Loucy (cell line): ENCODE data around the gene ZFYVE28.

Experiments used
- H2AFZ ChIP-seq: fragments of 200-600 bp; sonication (generic); 2 replicates; pipeline ENCODE4 v1.6.0; 2016; ENCODE audit warnings: antibody characterized with exemption, mild to moderate bottlenecking, low read length, moderate library complexity
- H3F3A ChIP-seq: fragments of 200-600 bp; 2 replicates; pipeline ENCODE4 v1.6.0; 2016; ENCODE audit warnings: antibody characterized with exemption, low read depth, mild to moderate bottlenecking
- H3K27me3 ChIP-seq: fragments of 200-600 bp; sonication (generic); 2 replicates; pipeline ENCODE4 v1.6.1; 2014; ENCODE audit warnings: low read length, mild to moderate bottlenecking; ENCODE audit not compliant: insufficient read depth, poor library complexity, severe bottlenecking
- H3K36me3 ChIP-seq: fragments of 200-600 bp; sonication (generic); 2 replicates; pipeline ENCODE4 v1.6.1; 2016; ENCODE audit warnings: low read length; ENCODE audit not compliant: insufficient read depth
- H3K4me1 ChIP-seq: fragments of 200-600 bp; sonication (generic); 2 replicates; pipeline ENCODE4 v1.5.1; 2014; ENCODE audit warnings: low read length, mild to moderate bottlenecking; ENCODE audit not compliant: insufficient read depth, poor library complexity, severe bottlenecking
- H3K4me2 ChIP-seq: fragments of 200-600 bp; sonication (generic); 2 replicates; pipeline ENCODE4 v1.6.0; 2014; ENCODE audit warnings: antibody characterized with exemption, low read length, low read depth, mild to moderate bottlenecking; ENCODE audit not compliant: poor library complexity, severe bottlenecking
- H3K4me3 ChIP-seq: fragments of 200-600 bp; sonication (generic); 2 replicates; pipeline ENCODE4 v1.5.1; 2014; ENCODE audit warnings: low read length, mild to moderate bottlenecking, mixed read lengths; ENCODE audit not compliant: poor library complexity, severe bottlenecking
- H3K79me2 ChIP-seq: fragments of 200-600 bp; sonication (generic); 2 replicates; pipeline ENCODE4 v1.6.1; 2014; ENCODE audit warnings: low read length; ENCODE audit not compliant: insufficient read depth
- H3K9ac ChIP-seq: fragments of 200-600 bp; sonication (generic); 2 replicates; pipeline ENCODE4 v1.6.0; 2014; ENCODE audit warnings: mild to moderate bottlenecking, low read depth, low read length, moderate library complexity; ENCODE audit not compliant: poor library complexity, severe bottlenecking
- H3K9me2 ChIP-seq: fragments of 200-600 bp; sonication (generic); replicated peaks from 2 replicates; pipeline ENCODE4 v1.6.1; 2016; ENCODE audit warnings: low read depth, low read length, mixed read lengths
- H3K9me3 ChIP-seq: fragments of 200-600 bp; sonication (generic); 2 replicates; pipeline ENCODE4 v1.6.1; 2014; ENCODE audit warnings: mild to moderate bottlenecking, antibody characterized with exemption, low read length, low read depth; ENCODE audit not compliant: insufficient read depth
- H4K20me1 ChIP-seq: fragments of 200-600 bp; sonication (generic); 2 replicates; pipeline ENCODE4 v1.6.0; 2014; ENCODE audit warnings: antibody characterized with exemption, low read length, mild to moderate bottlenecking; ENCODE audit not compliant: insufficient read depth, poor library complexity, severe bottlenecking
- EZH2phosphoT487 ChIP-seq: fragments of 200-600 bp; IDR thresholded peaks from 2 replicates; pipeline ENCODE4 v1.6.1; 2018; ENCODE audit warnings: antibody characterized with exemption, mild to moderate bottlenecking, moderate library complexity, borderline replicate concordance
- TF ChIP-seq, protein P1 (sequence below): fragments of 200-600 bp; sonication (generic); conservative IDR thresholded peaks from 2 replicates; pipeline ENCODE4 v1.5.1; 2014; ENCODE audit warnings: mild to moderate bottlenecking, antibody characterized with exemption, low read length

Gene ZFYVE28

GRCh38 chr4:2362266-2363055, 56.0 kb downstream of the ZFYVE28 start:
- no peaks in the 10 kb centered on the region for H3F3A ChIP-seq
- no peak overlapping the region for H2AFZ ChIP-seq
- TF ChIP-seq, protein P1, sequence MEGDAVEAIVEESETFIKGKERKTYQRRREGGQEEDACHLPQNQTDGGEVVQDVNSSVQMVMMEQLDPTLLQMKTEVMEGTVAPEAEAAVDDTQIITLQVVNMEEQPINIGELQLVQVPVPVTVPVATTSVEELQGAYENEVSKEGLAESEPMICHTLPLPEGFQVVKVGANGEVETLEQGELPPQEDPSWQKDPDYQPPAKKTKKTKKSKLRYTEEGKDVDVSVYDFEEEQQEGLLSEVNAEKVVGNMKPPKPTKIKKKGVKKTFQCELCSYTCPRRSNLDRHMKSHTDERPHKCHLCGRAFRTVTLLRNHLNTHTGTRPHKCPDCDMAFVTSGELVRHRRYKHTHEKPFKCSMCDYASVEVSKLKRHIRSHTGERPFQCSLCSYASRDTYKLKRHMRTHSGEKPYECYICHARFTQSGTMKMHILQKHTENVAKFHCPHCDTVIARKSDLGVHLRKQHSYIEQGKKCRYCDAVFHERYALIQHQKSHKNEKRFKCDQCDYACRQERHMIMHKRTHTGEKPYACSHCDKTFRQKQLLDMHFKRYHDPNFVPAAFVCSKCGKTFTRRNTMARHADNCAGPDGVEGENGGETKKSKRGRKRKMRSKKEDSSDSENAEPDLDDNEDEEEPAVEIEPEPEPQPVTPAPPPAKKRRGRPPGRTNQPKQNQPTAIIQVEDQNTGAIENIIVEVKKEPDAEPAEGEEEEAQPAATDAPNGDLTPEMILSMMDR: no peak
- no peak for TF ChIP-seq EZH2phosphoT487
- no peaks in the 10 kb centered on the region for H4K20me1 ChIP-seq
- H3K4me3 ChIP-seq: no peak overlapping the region
- no peaks in the 10 kb centered on the region for H3K4me1 ChIP-seq
- no peak overlapping the region for H3K9ac ChIP-seq
- no peaks in the 10 kb centered on the region for H3K9me3 ChIP-seq
- H3K4me2 ChIP-seq: no peak overlapping the region
- H3K79me2 ChIP-seq: no peaks in the 10 kb centered on the region
- no peaks in the 10 kb centered on the region for H3K36me3 ChIP-seq
- no peaks in the 10 kb centered on the region for H3K27me3 ChIP-seq
- H3K9me2 ChIP-seq: no peaks in the 10 kb centered on the region

DNA sequence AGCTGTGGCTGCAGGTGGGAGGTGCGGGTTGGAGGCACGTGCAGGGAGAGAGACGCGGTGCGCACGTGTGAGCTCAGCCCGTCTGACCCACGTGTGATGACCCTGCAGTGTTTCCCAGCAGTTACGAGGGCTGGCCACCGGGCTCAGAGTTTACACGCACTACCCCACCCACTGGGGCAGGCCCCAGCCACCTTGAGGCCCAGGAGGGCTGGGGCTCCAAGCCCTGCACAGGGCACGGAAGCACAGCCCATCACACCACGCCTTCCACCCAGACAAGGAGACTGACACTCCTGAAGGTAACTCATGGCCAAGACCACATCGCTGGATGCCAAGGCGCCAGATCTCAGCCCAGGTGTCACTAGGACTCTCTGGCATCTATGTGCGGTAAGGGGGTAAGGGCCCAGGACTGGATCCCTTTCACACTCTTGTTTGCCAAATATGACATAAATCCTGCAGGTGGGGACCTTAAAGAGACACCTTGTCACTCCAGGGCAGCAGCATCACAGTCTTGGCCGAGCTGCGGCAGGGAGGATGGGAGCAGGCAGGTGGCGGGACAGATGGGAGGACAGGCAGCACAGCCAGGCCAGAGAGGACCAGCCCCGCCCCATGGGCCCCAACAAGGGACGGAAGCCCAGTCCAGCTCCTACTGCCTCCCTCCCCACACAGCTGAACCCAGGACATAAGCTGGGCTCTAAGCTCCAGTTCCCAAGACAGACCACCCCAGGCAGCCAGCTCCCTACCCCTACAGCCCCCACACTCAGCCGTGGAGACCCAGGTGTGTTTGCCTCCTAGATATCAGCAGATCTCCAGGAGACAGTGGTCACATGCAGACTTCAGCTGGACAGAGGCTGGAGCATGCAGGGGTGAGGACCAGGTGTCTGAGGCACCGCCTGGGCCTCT, 56.8 kb downstream of the ZFYVE28 start:
- Histone ChIP-seq H3K27me3 (no peaks in the 10 kb centered on the region), H3K79me2 (no peaks in the 10 kb centered on the region)

GRCh38 chr4:2360396-2360730, 58.1 kb downstream of the ZFYVE28 start:
- Histone ChIP-seq H2AFZ (no peak overlapping the region), H3K36me3 (no peaks in the 10 kb centered on the region), H3K4me3 (no peak overlapping the region), H3K4me1 (no peaks in the 10 kb centered on the region), H3K27me3 (no peaks in the 10 kb centered on the region), H3F3A (no peaks in the 10 kb centered on the region), H3K79me2 (no peaks in the 10 kb centered on the region), H3K9me3 (no peaks in the 10 kb centered on the region), H3K9ac (no peak overlapping the region), H4K20me1 (no peaks in the 10 kb centered on the region), H3K9me2 (no peaks in the 10 kb centered on the region), H3K4me2 (no peak overlapping the region)
- TF ChIP-seq, protein P1: no peak
- TF ChIP-seq EZH2phosphoT487: no peak

More for the DNA sequence above, 56.8 kb downstream of the ZFYVE28 start:
- TF ChIP-seq, protein P1: no peak
- no peak for TF ChIP-seq EZH2phosphoT487
- Histone ChIP-seq H3F3A (no peaks in the 10 kb centered on the region), H3K4me3 (no peak overlapping the region), H3K36me3 (no peaks in the 10 kb centered on the region), H3K4me1 (no peaks in the 10 kb centered on the region), H3K9me2 (no peaks in the 10 kb centered on the region), H4K20me1 (no peaks in the 10 kb centered on the region), H3K9ac (no peak overlapping the region), H2AFZ (no peak overlapping the region), H3K4me2 (no peak overlapping the region), H3K9me3 (no peaks in the 10 kb centered on the region)
